SIG-M5 treated with dmso at 0.1 percent for 504 hours (cell line): Measurements from ENCODE around the gene SLC25A25.
A peak's percentile ranks its signal among the peaks of the same experiment; 100 is the strongest.

Source experiments
- DNase-seq: peaks from one replicate; lab custom pipeline; 2025; ENCODE audit not compliant: unreplicated experiment; lab: John Stamatoyannopoulos, UW

SLC25A25 gene

DNA sequence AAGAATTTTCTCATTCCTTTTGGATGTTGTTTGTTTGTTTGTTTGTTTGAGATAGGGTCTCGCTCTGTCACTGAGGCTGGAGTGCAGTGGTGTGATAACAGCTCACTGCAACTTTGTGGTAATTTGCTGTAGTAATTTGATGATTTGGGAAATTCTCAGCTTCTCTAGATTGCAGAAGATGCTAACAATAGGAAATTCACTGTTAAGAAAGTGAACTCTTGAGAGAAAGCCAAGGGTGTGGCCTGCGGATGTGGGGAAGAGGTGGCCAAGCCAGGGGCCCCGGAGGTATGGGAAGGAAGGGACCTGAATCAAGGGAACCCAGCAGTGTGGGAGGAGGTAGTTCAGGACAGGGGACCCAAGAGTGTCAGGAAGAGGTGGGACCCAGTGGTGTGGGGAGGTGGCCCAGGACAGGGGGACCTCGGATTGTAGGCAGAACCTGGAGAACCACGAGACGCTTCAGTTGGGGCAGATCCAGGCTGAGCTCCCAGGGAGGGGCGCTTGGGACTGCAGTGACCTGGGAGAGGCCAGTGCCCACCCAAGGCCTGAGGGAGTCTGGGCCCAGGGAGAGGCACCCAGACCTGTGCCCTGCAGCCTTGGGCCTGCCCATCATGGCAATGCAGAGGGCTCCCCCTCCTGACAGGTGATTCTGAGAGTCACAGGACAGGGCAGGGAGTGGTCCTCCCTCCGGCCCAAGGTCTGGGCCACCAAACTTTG, 75.7 kb downstream of the SLC25A25 start:
- no peak for DNase-seq

DNA sequence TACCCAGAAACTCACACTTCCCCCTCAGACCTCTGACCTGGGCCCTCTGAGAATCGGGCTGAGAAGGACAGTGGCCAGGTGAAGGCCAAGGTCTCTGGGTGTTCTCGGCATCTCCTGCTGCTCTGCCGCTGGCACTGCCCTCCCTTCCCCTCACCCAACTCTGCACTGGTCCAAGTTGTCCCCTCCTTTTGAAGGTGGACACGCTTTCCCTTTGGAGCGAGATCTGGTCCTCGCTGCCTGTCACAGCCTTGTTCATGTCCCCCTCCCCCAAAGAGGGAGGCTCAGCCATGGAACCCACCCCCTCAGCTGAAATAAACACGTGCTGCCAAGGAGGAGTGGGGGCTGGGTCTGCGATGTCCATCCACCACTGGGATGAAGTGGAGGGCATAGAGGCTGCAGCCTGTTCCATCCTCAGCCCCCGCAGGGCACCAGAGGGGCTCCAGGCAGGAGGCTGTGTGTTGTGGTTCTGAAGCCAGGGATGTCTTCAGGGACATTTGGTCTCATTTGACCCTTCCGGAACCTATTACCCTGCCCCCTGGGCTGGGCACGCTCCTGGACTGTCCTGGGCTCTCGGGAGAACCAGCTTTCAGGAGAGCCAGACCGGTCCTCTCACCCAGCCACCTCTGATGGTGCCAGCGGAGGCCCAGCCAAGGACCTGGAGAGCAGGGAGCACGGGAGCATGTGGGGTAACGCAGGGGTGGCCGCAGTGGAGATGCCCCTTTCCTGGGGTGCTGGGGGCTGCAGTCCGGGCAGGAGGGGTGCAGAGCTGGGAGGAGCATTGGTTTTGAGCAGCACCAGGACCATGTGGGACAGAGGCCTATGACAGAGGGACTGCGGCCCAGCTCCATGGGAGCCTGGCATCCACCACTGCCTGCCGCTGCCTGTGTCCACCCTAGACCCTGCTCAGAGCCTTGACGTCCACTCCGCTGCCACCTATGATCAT, 76.5 kb downstream of the SLC25A25 start:
- DNase-seq = no peak

DNA sequence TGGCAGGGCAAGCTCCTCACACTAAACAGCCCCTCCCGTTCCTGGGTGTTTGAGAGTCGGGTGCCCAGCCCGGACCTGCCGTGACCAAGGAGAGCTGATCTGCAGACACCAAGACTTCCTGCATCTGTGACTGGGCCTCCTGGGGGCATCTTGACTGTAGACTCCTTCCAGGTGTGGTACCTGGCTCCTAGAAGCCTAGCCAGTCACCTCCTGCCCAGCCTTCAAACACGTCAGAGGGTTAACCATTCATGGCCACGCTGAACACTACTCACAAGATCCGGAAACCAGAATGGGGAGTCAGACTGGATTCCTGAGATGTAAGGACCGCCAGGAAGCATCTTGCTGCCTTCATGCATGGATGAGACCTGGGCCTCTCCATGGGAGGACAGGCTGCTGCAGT, 77.5 kb downstream of the SLC25A25 start:
- DNase-seq = peak; percentile 38

DNA sequence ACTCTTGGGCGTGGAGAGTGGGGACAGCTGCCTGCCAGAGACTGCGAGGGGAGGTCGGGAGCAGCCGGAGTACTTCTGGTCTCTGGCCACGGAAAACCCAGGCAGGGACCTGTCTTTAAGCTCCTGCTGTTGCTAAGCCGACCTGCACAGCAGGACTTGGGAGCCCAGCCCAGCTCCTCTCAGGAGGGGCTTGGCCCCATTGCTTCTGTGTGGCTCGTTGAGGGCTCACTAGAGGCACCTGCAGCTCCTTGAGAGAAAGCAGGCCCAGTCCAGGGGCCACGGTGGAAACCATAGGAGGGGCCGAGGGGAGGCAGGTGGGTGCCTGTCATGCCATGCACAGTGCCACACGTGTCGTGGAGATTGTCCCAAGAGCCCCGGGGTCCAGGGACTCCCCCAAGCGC, 77.9 kb downstream of the SLC25A25 start:
- DNase-seq = no peak

DNA sequence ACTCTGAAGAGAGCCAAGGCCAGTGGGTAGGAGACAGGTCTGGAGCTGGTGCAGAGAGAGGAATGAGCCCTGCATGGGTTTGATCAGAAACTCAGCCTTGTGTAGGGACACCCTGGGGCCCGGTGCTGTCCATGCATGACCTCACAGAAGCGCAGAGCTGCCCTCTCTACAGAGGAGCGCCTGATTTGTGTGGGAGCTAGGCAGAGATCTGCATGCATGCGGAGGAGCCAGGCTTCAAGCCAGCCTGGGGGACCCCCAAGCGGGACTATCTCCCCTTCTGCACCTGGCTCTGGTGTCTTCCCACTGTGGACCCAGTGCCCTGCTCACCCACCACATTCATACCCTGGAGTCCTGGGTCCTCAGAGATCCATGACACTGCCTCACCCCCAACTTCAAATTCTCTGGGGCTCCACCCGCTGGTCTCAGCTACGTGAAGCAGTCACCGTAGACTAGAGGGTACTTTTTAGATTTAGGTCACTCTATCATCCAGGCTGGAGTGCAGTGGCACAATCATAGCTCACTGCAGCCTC, 78.6 kb downstream of the SLC25A25 start:
- DNase-seq = no peak

DNA sequence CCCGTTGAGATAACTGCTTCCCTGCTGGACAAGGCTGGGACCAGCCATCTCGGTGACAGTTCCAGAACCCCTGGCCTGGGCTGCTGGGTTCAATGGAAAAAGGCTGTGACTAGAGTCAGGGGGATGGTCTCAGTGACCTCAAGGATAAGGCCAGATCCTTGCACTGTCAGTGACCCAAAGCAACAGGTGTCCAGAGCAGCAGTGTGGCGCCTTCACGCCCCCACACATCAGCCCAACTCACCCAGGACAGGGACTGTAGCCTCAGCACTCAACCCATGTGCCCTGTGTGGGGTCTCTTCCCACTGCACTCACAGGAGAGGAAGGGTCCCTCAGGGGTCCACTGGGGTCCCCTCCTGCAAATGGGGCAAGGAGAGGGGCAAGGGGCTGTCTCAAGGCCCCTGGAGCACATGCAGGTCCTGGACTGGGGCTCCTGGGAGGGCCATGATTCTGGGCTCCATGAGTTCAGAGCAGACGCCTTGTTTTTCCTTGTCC, 80.5 kb downstream of the SLC25A25 start:
- DNase-seq = no peak

DNA sequence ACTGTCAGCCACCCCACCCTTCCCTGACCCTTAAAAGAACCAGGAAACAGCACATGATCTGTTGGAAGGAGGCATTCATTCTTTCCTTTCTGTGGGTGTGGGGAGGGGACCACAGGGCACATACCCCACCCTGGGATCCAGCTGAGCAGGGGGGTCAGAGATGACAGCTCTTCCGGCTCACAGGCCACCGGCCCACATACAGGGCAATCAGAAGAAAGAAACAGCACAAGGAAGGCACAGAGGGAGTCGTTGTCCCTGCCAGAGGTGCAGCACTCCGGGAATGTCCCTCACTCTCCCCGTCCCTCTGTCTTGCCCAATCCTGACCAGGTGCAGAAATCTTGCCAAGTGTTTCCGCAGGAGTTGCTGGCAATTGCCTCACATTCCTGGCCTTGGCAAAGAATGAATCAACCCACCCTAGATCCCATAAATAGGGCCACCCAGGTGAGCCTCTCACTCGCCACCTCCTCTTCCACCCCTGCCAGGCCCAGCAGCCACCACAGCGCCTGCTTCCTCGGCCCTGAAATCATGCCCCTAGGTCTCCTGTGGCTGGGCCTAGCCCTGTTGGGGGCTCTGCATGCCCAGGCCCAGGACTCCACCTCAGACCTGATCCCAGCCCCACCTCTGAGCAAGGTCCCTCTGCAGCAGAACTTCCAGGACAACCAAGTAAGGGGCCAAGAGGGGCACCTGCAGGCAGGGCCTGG, 81.1 kb downstream of the SLC25A25 start, which contains the start of gene LCN2:
Gene LCN2 (plus strand): TSS at position 453 of the 701 bp plus-strand sequence. CDS start 73 bp downstream, at position 526.
- no peak for DNase-seq

DNA sequence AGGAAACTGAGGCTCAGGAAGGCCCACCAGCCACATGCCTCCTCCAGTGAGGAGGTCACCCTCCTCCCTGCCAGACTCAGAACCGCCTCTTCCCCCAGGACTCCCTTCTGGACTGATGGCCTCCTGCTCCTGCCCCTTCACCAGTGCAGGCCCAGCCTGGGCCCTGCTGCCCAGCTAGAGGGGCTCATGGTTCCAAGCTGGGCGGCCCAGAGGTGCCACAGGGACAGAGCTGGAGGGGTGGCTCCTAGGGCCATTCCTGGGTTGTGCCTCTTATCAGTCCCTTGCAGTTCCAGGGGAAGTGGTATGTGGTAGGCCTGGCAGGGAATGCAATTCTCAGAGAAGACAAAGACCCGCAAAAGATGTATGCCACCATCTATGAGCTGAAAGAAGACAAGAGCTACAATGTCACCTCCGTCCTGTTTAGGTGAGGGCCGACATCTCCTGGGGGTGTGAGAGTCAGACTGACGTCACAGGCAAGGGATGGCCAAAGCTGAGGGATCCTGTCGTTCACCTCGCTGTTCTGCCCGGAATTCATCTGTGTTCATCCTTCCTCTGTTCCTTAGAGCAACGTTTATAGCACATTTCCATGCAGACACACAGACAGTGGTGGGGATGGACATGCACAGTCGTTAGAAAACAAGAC, 82.0 kb downstream of the SLC25A25 start:
- DNase-seq = no peak

DNA sequence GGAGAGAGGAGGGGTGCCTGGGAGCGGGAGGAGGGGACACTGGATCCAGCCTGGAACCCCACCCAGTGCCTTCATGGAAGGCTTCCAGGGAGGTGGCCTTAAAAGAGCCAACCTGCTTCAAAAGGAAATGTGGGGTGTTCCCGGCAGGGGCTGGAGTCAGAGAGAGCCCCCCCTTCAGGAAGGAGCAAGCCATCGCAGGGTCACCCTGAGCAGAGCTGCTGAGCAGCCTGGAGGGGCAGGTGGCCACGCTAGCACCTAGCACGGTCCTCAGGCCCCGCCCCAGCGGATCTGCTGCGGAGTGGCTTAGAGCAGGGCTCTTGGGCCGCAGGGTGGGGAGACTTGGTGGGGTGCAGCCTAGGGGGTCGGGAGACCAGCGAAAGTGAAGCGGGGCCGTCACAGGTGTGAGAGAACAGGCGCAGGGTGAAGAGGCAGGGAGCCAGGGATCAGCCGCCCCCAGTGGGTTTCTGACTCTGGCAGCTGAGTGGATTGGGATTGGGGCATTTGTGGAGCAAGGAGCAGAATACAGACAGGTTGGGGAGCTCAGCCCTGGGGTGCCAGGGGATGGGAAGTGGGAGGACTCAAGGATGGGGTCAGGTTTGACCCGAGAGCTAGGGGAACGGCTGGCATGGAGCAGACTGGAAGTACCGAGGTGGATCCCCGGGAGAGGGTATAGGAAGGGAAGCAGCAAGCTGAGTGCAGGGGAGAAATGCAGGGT, 82.7 kb downstream of the SLC25A25 start:
- DNase-seq = no peak

DNA sequence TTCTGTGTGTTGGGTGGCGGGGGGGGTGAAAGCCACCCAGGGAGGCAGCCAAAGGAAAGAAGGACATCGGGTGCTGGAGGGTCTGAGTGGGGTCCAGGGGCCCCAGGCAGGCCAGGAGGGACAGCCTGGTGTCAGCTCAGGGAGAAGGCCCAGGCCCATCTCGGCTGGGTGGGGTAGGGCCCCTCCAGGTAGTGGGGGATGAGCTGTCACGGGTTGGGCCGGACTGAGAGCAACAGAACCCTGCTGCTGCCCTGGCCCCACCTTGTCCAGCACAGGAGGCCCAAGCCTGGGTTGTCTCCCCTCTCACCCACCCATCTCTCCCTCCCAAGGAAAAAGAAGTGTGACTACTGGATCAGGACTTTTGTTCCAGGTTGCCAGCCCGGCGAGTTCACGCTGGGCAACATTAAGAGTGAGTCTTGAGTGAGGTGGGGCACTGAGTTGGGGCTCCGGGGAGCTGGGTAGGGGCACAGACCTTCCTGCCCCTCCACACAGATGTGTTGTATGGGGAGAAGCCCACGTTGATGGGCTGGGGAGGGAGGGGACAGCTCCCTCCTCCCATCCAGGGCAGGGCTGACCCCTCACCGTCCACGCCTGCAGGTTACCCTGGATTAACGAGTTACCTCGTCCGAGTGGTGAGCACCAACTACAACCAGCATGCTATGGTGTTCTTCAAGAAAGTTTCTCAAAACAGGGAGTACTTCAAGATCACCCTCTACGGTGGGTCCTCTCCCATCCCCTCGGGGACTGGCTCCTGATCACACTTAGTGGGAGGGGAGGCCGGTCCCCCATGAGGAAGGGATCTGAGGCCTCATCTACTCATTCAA, 83.5 kb downstream of the SLC25A25 start:
- no peak for DNase-seq

DNA sequence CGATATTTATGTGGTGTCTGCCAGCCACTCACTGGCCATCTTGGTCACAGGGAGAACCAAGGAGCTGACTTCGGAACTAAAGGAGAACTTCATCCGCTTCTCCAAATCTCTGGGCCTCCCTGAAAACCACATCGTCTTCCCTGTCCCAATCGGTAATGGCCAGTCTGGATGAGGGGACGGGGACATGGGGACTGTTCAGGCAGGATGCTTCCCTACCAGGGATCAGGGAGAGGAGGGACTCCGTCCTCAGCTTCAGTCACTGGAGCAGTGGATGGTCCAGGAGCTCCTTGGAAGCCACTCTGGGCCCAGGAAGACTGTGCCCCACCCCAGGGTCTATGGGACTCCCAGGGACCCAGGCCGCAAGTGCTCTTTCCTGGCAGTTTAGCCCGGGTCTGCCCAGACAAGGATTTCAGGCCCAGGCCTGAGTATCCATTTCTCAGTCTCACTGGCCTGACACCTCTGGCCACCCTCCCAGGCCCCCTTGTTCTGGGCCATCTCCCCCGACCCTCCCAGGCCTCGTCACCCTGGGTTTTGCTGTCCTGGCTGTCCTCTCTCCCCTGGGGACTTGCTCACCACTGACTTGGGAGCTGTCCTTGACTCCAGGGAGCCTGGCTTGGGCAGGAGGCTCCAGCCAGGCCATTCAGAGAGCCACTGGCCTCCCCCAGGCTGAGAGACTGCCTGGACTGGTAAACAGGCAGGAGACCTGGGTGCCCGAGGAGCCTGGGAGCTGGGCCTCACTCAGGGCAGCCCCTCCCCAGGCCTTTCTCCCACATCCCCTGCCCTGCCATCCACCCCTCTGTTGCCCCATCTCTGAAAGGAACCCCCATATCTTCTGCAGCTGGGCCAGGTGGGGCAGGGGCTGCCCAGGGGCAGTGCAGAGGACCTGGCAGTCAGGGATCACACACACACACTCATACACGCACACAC, 84.4 kb downstream of the SLC25A25 start:
- DNase-seq = no peak

DNA sequence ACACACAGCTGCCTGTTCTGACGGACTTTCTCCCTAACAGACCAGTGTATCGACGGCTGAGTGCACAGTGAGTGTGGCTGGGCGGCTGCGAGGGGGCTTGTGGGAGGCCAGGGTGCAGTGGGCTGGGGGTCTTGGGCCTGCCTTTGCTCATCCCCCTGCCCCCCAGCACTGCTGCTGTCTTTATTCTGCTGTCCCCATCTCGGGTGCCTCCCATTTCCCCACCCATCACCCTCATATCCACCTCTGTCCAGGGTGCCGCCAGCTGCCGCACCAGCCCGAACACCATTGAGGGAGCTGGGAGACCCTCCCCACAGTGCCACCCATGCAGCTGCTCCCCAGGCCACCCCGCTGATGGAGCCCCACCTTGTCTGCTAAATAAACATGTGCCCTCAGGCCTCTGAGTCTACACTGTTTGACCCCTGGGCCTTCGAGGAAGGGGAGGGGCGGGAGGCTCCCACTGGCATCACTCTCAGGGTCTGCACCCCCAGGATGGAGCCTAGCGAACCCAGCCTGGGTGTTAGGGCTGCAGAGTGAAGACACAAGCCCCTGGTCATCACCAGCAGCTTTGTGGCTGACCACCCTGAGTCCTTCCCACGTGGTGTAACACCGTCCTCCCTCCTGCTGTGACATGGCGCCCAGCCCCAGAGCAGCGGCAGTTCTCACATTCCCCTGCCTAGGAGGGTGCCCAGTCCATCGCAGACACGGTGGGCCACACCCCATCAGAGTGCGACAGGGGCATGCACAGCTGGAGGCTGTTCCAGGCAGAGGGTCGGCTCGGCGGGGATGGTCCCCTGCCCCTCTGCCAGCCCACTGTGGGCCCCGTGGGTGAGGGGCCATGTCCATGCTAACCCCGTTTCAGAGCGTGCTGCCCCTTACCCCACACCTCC, 85.3 kb downstream of the SLC25A25 start:
- DNase-seq = no peak

DNA sequence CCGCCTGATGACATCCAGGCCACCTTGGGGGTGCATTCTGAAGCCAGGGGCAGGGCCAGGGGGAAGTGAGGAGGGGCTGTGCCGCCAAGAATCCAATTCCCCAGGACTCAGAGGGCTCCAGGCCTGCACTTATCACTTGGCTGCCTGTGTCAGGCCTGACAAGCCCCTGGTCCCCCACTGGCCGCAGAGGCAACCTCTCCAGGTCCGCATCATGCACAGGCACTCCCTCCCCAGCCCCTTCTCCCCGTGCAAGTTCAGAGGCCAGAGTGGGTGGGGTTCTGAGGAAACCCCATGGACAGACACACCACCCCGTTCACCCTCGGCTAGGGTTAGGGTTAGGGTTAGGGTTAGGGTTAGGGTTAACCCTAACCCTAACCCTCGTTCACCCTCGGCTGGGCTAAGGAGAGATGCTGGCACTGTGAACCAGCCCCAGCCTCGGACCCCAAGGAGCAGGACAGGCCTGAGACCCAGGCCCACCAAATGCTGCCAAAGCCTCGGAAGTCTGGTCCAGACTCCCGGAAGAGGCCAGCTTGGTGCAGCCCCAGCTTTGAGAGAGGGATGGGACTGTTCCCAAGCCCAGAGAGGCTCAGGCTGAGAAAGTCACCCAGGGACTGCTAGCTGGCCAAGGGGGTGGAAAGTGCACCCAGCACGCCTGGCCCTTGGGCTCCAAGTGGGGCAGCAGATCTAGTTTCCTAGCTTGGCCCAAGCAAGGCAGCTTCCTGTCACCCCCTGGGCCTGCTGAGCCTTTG, 86.1 kb downstream of the SLC25A25 start:
- DNase-seq = no peak

DNA sequence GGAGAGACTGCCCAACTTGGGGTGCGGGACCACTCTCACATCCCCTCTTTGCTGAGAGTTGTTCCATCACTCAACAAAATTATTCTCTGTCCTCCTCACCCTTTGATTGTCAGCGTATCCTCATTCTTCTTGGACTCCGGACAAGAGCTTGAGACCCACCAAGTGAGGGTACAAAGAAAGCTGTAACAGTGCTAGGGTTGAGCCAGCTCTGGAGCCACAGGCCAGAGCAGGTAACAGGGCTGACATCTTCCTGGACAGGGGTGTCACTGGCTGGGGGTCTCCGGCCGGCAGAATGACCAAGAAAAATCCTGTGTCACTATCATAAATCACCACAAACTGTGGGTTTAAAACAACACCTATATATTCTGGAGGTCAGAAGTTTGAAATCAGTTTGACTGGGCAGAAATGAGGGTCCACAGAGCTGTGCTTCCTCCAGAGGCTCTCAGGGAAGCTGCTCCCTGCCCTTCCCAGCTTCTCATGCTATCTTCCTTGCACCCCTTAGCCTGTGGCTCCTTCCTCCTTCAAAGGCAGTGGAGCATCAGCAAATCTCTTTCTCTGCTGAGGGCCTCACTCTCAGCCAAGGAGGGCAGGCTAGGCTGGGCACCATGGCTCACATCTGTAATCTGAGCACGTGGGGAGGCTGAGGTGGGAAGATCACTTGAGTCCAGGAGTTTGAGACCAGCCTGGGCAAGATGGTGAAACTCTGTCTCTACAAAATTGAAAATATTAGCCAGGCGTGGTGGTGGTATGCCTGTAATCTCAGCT, 87.9 kb downstream of the SLC25A25 start:
- no peak for DNase-seq
